Mesodermal cell (in vitro differentiated cells): ENCODE results near the gene MAGOHB.

ENCODE experiments used
- H3K27ac ChIP-seq: 2 replicates; pipeline ENCODE4 v1.7.0; 2013; ENCODE audit warnings: mild to moderate bottlenecking, low read depth, low read length, moderate library complexity; ENCODE audit not compliant: severe bottlenecking
- H3K36me3 ChIP-seq: 2 replicates; pipeline ENCODE4 v1.7.1; 2013; ENCODE audit warnings: mild to moderate bottlenecking, low read length, moderate library complexity; ENCODE audit not compliant: control insufficient read depth, insufficient read depth
- H3K4me1 ChIP-seq: one replicate; pipeline ENCODE4 v1.7.1; 2013; ENCODE audit warnings: mild to moderate bottlenecking, low read length; ENCODE audit not compliant: insufficient read depth, control insufficient read depth, poor library complexity, severe bottlenecking
- H3K4me3 ChIP-seq: 2 replicates; pipeline ENCODE4 v1.7.0; 2013; ENCODE audit warnings: low read length, control low read depth, mild to moderate bottlenecking; ENCODE audit not compliant: insufficient read depth, poor library complexity, severe bottlenecking; ENCODE audit errors: extremely low read depth
- H3K9me3 ChIP-seq: 2 replicates; pipeline ENCODE4 v1.7.1; 2013; ENCODE audit warnings: mild to moderate bottlenecking, low read length, moderate library complexity; ENCODE audit not compliant: control insufficient read depth
- WGBS, 2 experiments: methylation state at CpG; one replicate each; pipeline ENCODE4 v1.1.5; 2013; ENCODE audit warnings: missing lambda C conversion rate in 2 of 2; ENCODE audit not compliant: insufficient coverage in 2 of 2; 5-methylcytosine and 5-hydroxymethylcytosine counted together

The MAGOHB gene

GRCh38 chr12:10557766-10558165 lies 55.6 kb downstream of the MAGOHB start:
- Histone ChIP-seq H3K36me3 (no peaks in the 10 kb centered on the region), H3K9me3 (no peaks in the 10 kb centered on the region), H3K4me1 (no peaks in the 10 kb centered on the region), H3K27ac (no peak overlapping the region), H3K4me3 (no peak overlapping the region)
- 89 to 100% methylated on average over 1 of the region's 2 CpGs for WGBS, 2 experiments

DNA sequence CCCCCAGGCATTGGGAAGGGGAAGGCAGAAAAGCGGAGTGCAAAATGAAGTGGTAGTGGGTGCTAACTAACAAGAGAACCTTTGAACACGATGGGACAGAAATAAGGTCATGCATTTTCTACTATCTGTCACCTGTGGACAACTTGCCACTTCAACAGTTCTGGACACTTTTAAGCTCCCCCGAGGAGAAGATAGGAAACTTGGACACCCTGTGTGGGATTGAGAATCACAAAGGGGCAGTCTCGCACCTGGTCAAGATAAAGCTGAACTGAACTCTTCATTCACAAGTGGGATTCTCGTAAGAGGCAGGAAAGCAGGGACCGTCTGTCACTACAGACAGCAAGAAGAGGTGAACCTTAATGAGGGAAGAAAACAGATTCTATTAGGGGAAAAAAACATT lies 56.1 kb downstream of the MAGOHB start:
- Histone ChIP-seq H3K9me3 (no peaks in the 10 kb centered on the region), H3K4me1 (no peaks in the 10 kb centered on the region), H3K27ac (no peak overlapping the region), H3K36me3 (no peaks in the 10 kb centered on the region), H3K4me3 (no peak overlapping the region)
- 88 to 100% methylated on average over 4 of the region's 6 CpGs for WGBS, 2 experiments

- H3K4me3 ChIP-seq: no peak overlapping the region
- no peaks in the 10 kb centered on the region for H3K36me3 ChIP-seq
- no peaks in the 10 kb centered on the region for H3K4me1 ChIP-seq
- no peaks in the 10 kb centered on the region for H3K9me3 ChIP-seq
- no peak overlapping the region for H3K27ac ChIP-seq
- WGBS, 2 experiments: 94 to 100% methylated on average over 2 of the region's 7 CpGs
These were observed 58.5 kb downstream of the MAGOHB start for GRCh38 chr12:10554756-10555481.

DNA sequence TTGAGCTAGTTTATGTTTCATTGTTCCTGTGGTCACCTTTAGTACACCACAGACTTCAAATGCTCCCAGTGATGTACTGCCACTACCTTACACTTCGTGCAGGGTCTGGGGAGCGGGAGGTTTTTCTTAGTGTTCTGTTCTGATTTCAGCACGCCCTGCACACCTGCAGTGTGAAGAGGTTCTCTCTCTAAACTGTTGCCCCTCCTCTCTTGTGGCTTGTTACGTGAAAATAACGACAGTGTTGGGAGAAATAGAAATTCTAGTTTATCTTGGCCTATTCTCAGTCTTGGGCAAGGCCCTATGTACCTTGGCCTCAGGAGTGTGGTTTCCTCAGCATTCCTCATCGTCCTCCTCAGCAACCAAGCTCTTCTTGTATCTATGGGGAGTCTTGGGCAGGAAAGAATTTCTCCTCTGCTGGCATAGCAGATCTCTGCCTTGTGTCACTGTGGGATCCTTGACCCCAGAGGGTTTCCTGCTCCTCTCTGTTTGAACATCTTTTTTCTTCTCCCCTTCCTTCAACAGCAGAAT lies 59.1 kb downstream of the MAGOHB start:
- H3K4me1 ChIP-seq: no peaks in the 10 kb centered on the region
- H3K36me3 ChIP-seq: no peaks in the 10 kb centered on the region
- H3K9me3 ChIP-seq: no peaks in the 10 kb centered on the region
- WGBS, 2 experiments: 79% methylated on average over 3 of the region's 6 CpGs; no CpG with 5 or more reads in 1 of the 2 experiments
- no peak overlapping the region for H3K27ac ChIP-seq
- no peak overlapping the region for H3K4me3 ChIP-seq
